Neural cell (in vitro differentiated cells): ENCODE results near the gene SRCAP. TPM values are rescaled to one million over a fixed set of nuclear protein-coding genes. Genes with fewer than 3 reads are reported as not detected.

ENCODE experiments used
- H2AFZ ChIP-seq: fragments of 200-600, 300-800 bp; sonication (generic), shearing (Covaris generic); 2 replicates; pipeline ENCODE4 v1.6.0; 2014; ENCODE audit warnings: low read depth, mild to moderate bottlenecking, antibody characterized with exemption, low read length, moderate library complexity
- H3F3A ChIP-seq: fragments of 200-600 bp; shearing (Covaris generic); 2 replicates; pipeline ENCODE4 v1.6.1; 2016; ENCODE audit warnings: mild to moderate bottlenecking, moderate library complexity, mixed read lengths, antibody characterized with exemption, low read length; ENCODE audit not compliant: insufficient read depth, poor library complexity, severe bottlenecking
- H3K27ac ChIP-seq: fragments of 200-600, 300-800 bp; sonication (generic), shearing (Covaris generic); 2 replicates; pipeline ENCODE4 v1.5.1; 2014; ENCODE audit warnings: mild to moderate bottlenecking, low read length, moderate library complexity
- H3K27me3 ChIP-seq: fragments of 300-800, 200-600 bp; sonication (generic), shearing (Covaris generic); 2 replicates; pipeline ENCODE4 v1.6.0; 2014; ENCODE audit warnings: mild to moderate bottlenecking, low read depth, low read length, moderate library complexity; ENCODE audit not compliant: insufficient read depth
- H3K36me3 ChIP-seq: fragments of 300-800, 200-600 bp; sonication (generic), shearing (Covaris generic); 2 replicates; pipeline ENCODE4 v1.5.1; 2014; ENCODE audit warnings: mild to moderate bottlenecking, antibody characterized with exemption, low read length, moderate library complexity; ENCODE audit not compliant: insufficient read depth
- H3K4me2 ChIP-seq: fragments of 300-800, 200-600 bp; sonication (generic), shearing (Covaris generic); 2 replicates; pipeline ENCODE4 v1.6.0; 2014; ENCODE audit warnings: mild to moderate bottlenecking, low read length
- H3K4me3 ChIP-seq: fragments of 300-800, 200-600 bp; sonication (generic), shearing (Covaris generic); 2 replicates; pipeline ENCODE4 v1.5.1; 2014; ENCODE audit warnings: mild to moderate bottlenecking, low read length, moderate library complexity
- H3K79me2 ChIP-seq: fragments of 200-600 bp; shearing (Covaris generic); replicated peaks from 2 replicates; pipeline ENCODE4 v1.6.0; 2014; ENCODE audit warnings: mild to moderate bottlenecking, low read length, moderate library complexity; ENCODE audit not compliant: insufficient read depth
- H3K9ac ChIP-seq: fragments of 300-800, 200-600 bp; sonication (generic), shearing (Covaris generic); 2 replicates; pipeline ENCODE4 v1.6.1; 2016; ENCODE audit warnings: mild to moderate bottlenecking, low read length, mixed read lengths
- H3K9me2 ChIP-seq: fragments of 200-600 bp; shearing (Covaris generic); 2 replicates; pipeline ENCODE4 v1.6.1; 2016; ENCODE audit warnings: mild to moderate bottlenecking, low read length, mixed read lengths; ENCODE audit not compliant: insufficient read depth
- H3K9me3 ChIP-seq: fragments of 200-600, 300-800 bp; sonication (generic), shearing (Covaris generic); 2 replicates; pipeline ENCODE4 v1.6.1; 2016; ENCODE audit warnings: mild to moderate bottlenecking, mixed run types, low read length, moderate library complexity, mixed read lengths
- H4K20me1 ChIP-seq: fragments of 200-600 bp; shearing (Covaris generic); 2 replicates; pipeline ENCODE4 v1.6.1; 2016; ENCODE audit warnings: mild to moderate bottlenecking, mixed run types; ENCODE audit not compliant: insufficient read depth
- EP300 ChIP-seq: fragments of 450-650 bp; conservative IDR thresholded peaks from 2 replicates; pipeline ENCODE4 v1.6.1; 2014; ENCODE audit warnings: antibody characterized with exemption, mild to moderate bottlenecking, moderate library complexity; ENCODE audit not compliant: poor library complexity, severe bottlenecking
- EZH2 ChIP-seq: fragments of 200-600, 300-800 bp; shearing (Covaris generic), sonication (generic); IDR thresholded peaks from 2 replicates; pipeline ENCODE4 v1.6.1; 2014; ENCODE audit warnings: antibody characterized with exemption, low read length, borderline replicate concordance, mild to moderate bottlenecking; ENCODE audit not compliant: insufficient read depth, poor library complexity, severe bottlenecking
- MXI1 ChIP-seq: fragments of 450-650 bp; conservative IDR thresholded peaks from 2 replicates; pipeline ENCODE4 v1.6.1; 2014; ENCODE audit warnings: antibody characterized with exemption, mild to moderate bottlenecking; ENCODE audit not compliant: poor library complexity, severe bottlenecking
- POLR2AphosphoS5 ChIP-seq: IDR thresholded peaks from 2 replicates; pipeline ENCODE4 v1.6.1; 2012
- RAD21 ChIP-seq: fragments of 450-650 bp; conservative IDR thresholded peaks from 2 replicates; pipeline ENCODE4 v1.6.1; 2014; ENCODE audit warnings: antibody characterized with exemption, mild to moderate bottlenecking, moderate library complexity
- SMC3 ChIP-seq: fragments of 450-650 bp; conservative IDR thresholded peaks from 2 replicates; pipeline ENCODE4 v1.6.1; 2014; ENCODE audit warnings: antibody characterized with exemption, mild to moderate bottlenecking, moderate library complexity; ENCODE audit not compliant: poor library complexity
- TAF1 ChIP-seq: IDR thresholded peaks from 2 replicates; pipeline ENCODE4 v1.6.1; 2012; ENCODE audit warnings: low read depth
- polyA plus RNA-seq: library from polyadenylated mRNA; depleted of rRNA; stranded (reverse); fragments of >200 nt; gene quantifications from 2 replicates; pipeline ENCODE4 v1.2.3, GENCODE V29; 2014
- TF ChIP-seq, protein P1 (sequence below): IDR thresholded peaks from 2 replicates; pipeline ENCODE4 v1.6.1; 2012; ENCODE audit warnings: borderline replicate concordance
- TF ChIP-seq, protein P2 (sequence below): fragments of 450-650 bp; IDR thresholded peaks from 2 replicates; pipeline ENCODE4 v1.5.1; 2014; ENCODE audit warnings: antibody characterized with exemption, mild to moderate bottlenecking, moderate library complexity; ENCODE audit not compliant: poor library complexity, severe bottlenecking

SRCAP gene
- polyA plus RNA-seq, 1 donor from 2014 or later, result 0.76 TPM

DNA sequence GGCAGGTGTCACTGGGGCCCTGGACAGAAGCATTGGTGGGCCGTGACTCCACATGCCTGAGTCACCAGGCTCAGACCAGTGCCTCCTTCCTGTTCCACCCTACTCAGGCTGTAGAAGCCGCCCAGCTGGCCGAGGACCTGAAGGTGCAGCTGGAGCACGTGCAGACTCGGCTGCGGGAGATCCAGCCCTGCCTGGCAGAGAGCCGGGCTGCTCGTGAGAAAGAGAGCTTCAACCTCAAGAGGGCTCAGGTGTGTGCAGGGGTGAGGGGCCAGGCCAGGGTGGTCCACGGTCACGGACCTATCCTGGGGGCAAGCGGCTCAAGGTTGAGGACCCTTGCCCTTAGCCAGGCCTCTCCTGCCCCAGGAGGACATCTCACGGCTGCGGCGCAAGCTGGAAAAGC, 72.8 kb downstream of the SRCAP start:
- no peaks in the 10 kb centered on the region for H3F3A ChIP-seq
- H3K27me3 ChIP-seq, result no peaks in the 10 kb centered on the region
- no peaks in the 10 kb centered on the region for H3K9me3 ChIP-seq
- H3K9me2 ChIP-seq, result no peaks in the 10 kb centered on the region
- H3K27ac ChIP-seq, result no peak overlapping the region
- no peaks in the 10 kb centered on the region for H3K36me3 ChIP-seq
- no peaks in the 10 kb centered on the region for H4K20me1 ChIP-seq
- no peaks in the 10 kb centered on the region for H3K79me2 ChIP-seq
- no peak overlapping the region for H3K9ac ChIP-seq
- H3K4me2 ChIP-seq, result no peak overlapping the region
- H3K4me3 ChIP-seq, result no peak overlapping the region
- no peak overlapping the region for H2AFZ ChIP-seq
- TF ChIP-seq SMC3 (no peak), POLR2AphosphoS5 (no peak), RAD21 (no peak), MXI1 (no peak), EP300 (no peak), TAF1 (no peak), EZH2 (no peak)
- TF ChIP-seq, protein P1, sequence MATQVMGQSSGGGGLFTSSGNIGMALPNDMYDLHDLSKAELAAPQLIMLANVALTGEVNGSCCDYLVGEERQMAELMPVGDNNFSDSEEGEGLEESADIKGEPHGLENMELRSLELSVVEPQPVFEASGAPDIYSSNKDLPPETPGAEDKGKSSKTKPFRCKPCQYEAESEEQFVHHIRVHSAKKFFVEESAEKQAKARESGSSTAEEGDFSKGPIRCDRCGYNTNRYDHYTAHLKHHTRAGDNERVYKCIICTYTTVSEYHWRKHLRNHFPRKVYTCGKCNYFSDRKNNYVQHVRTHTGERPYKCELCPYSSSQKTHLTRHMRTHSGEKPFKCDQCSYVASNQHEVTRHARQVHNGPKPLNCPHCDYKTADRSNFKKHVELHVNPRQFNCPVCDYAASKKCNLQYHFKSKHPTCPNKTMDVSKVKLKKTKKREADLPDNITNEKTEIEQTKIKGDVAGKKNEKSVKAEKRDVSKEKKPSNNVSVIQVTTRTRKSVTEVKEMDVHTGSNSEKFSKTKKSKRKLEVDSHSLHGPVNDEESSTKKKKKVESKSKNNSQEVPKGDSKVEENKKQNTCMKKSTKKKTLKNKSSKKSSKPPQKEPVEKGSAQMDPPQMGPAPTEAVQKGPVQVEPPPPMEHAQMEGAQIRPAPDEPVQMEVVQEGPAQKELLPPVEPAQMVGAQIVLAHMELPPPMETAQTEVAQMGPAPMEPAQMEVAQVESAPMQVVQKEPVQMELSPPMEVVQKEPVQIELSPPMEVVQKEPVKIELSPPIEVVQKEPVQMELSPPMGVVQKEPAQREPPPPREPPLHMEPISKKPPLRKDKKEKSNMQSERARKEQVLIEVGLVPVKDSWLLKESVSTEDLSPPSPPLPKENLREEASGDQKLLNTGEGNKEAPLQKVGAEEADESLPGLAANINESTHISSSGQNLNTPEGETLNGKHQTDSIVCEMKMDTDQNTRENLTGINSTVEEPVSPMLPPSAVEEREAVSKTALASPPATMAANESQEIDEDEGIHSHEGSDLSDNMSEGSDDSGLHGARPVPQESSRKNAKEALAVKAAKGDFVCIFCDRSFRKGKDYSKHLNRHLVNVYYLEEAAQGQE, result no peak
- TF ChIP-seq, protein P2, sequence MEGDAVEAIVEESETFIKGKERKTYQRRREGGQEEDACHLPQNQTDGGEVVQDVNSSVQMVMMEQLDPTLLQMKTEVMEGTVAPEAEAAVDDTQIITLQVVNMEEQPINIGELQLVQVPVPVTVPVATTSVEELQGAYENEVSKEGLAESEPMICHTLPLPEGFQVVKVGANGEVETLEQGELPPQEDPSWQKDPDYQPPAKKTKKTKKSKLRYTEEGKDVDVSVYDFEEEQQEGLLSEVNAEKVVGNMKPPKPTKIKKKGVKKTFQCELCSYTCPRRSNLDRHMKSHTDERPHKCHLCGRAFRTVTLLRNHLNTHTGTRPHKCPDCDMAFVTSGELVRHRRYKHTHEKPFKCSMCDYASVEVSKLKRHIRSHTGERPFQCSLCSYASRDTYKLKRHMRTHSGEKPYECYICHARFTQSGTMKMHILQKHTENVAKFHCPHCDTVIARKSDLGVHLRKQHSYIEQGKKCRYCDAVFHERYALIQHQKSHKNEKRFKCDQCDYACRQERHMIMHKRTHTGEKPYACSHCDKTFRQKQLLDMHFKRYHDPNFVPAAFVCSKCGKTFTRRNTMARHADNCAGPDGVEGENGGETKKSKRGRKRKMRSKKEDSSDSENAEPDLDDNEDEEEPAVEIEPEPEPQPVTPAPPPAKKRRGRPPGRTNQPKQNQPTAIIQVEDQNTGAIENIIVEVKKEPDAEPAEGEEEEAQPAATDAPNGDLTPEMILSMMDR, result no peak

DNA sequence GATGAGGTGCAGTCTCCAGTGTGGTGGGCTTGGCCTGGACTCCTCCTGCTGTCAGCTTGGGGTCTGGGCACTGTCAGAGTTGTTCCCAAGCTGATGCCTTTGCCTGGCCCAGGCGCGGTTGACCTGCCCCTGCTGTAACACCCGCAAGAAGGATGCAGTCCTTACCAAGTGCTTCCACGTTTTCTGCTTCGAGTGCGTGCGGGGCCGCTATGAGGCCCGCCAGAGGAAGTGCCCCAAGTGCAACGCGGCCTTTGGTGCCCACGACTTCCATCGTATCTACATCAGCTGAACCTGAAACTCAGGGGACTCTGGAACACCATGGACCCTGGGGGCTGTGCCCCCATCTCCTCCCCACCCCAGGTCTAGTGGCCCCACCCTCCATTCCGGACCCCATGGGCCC, 74.9 kb downstream of the SRCAP start:
- Histone ChIP-seq H3K27ac (no peak overlapping the region), H3K4me3 (no peak overlapping the region), H2AFZ (no peak overlapping the region), H3F3A (no peaks in the 10 kb centered on the region), H3K4me2 (no peak overlapping the region), H3K9me2 (no peaks in the 10 kb centered on the region), H3K27me3 (no peaks in the 10 kb centered on the region), H3K9ac (no peak overlapping the region), H4K20me1 (no peaks in the 10 kb centered on the region), H3K79me2 (no peaks in the 10 kb centered on the region), H3K36me3 (no peaks in the 10 kb centered on the region), H3K9me3 (no peaks in the 10 kb centered on the region)
- TF ChIP-seq RAD21 (no peak), TAF1 (no peak), EZH2 (no peak), POLR2AphosphoS5 (no peak), SMC3 (no peak), MXI1 (no peak), EP300 (no peak)
- TF ChIP-seq, protein P1, result no peak
- TF ChIP-seq, protein P2, result no peak
